ENCODE data around the gene ADGRF4.

Gene ADGRF4

GRCh38 chr6:47752801-47753200, 54.4 kb downstream of the ADGRF4 start:
- DNase-seq, result no peak
- Histone ChIP-seq H3K4me3 (ENCODE audit: low read length) (no peak overlapping the region), H2BK15ac (replicated peaks; ENCODE audit: low read depth) (no peak overlapping the region), H3K27me3 (ENCODE audit: insufficient read depth, low read length, poor library complexity) (no peaks in the 10 kb centered on the region), H3K36me3 (ENCODE audit: control insufficient read depth, insufficient read depth, low read length) (no peaks in the 10 kb centered on the region), H2AK5ac (ENCODE audit: low read length) (no peak overlapping the region), H2BK5ac (ENCODE audit: low read length) (no peak overlapping the region), H3K79me2 (ENCODE audit: control insufficient read depth, insufficient read depth, low read length) (no peaks in the 10 kb centered on the region), H3K9ac (ENCODE audit: low read length) (no peak overlapping the region), H3K79me1 (ENCODE audit: low read length) (no peaks in the 10 kb centered on the region), H3K4me1 (ENCODE audit: control insufficient read depth, low read depth, low read length) (no peaks in the 10 kb centered on the region), H3K27ac (ENCODE audit: low read depth, low read length) (no peak overlapping the region), H3K23ac (ENCODE audit: low read length) (no peak overlapping the region), H3K56ac (ENCODE audit: low read length) (no peak overlapping the region), H4K8ac (ENCODE audit: low read depth, low read length) (no peak overlapping the region), H3K4ac (ENCODE audit: low read depth, low read length) (no peak overlapping the region), H2BK120ac (ENCODE audit: low read depth, low read length) (no peak overlapping the region), H3K18ac (ENCODE audit: low read length) (no peak overlapping the region), H4K5ac (ENCODE audit: low read length) (no peak overlapping the region), H3K4me2 (ENCODE audit: low read length) (no peak overlapping the region)
- no CpG with 5 or more reads among the region's 1 CpG for WGBS (ENCODE audit: extremely low coverage, insufficient coverage, low lambda C conversion rate)

GRCh38 chr6:47759364-47759763, 61.0 kb downstream of the ADGRF4 start:
- H3K79me1 ChIP-seq (ENCODE audit: low read length), result no peaks in the 10 kb centered on the region
- H3K27ac ChIP-seq (ENCODE audit: low read depth, low read length), result no peak overlapping the region
- no CpG with 5 or more reads among the region's 1 CpG for WGBS (ENCODE audit: extremely low coverage, insufficient coverage, low lambda C conversion rate)
- H3K79me2 ChIP-seq (ENCODE audit: control insufficient read depth, insufficient read depth, low read length), result no peaks in the 10 kb centered on the region
- H4K5ac ChIP-seq (ENCODE audit: low read length), result no peak overlapping the region
- H3K18ac ChIP-seq (ENCODE audit: low read length), result no peak overlapping the region
- no peak overlapping the region for H2AK5ac ChIP-seq (ENCODE audit: low read length)
- H3K4me3 ChIP-seq (ENCODE audit: low read length), result no peak overlapping the region
- DNase-seq, result no peak
- H3K4ac ChIP-seq (ENCODE audit: low read depth, low read length), result no peak overlapping the region
- H2BK120ac ChIP-seq (ENCODE audit: low read depth, low read length), result no peak overlapping the region
- no peak overlapping the region for H3K23ac ChIP-seq (ENCODE audit: low read length)
- no peak overlapping the region for H2BK5ac ChIP-seq (ENCODE audit: low read length)
- H3K36me3 ChIP-seq (ENCODE audit: control insufficient read depth, insufficient read depth, low read length), result no peaks in the 10 kb centered on the region
- H3K27me3 ChIP-seq (ENCODE audit: insufficient read depth, low read length, poor library complexity), result no peaks in the 10 kb centered on the region
- no peaks in the 10 kb centered on the region for H3K4me1 ChIP-seq (ENCODE audit: control insufficient read depth, low read depth, low read length)
- H4K8ac ChIP-seq (ENCODE audit: low read depth, low read length), result no peak overlapping the region
- no peak overlapping the region for H3K9ac ChIP-seq (ENCODE audit: low read length)
- H3K4me2 ChIP-seq (ENCODE audit: low read length), result no peak overlapping the region
- H3K56ac ChIP-seq (ENCODE audit: low read length), result no peak overlapping the region
- H2BK15ac ChIP-seq (replicated peaks; ENCODE audit: low read depth), result no peak overlapping the region

GRCh38 chr6:47762502-47762901, 64.1 kb downstream of the ADGRF4 start:
- Histone ChIP-seq H3K4ac (ENCODE audit: low read depth, low read length) (no peak overlapping the region), H2BK5ac (ENCODE audit: low read length) (no peak overlapping the region), H3K23ac (ENCODE audit: low read length) (no peak overlapping the region), H3K4me1 (ENCODE audit: control insufficient read depth, low read depth, low read length) (no peaks in the 10 kb centered on the region), H2BK120ac (ENCODE audit: low read depth, low read length) (no peak overlapping the region), H3K4me3 (ENCODE audit: low read length) (no peak overlapping the region), H2BK15ac (replicated peaks; ENCODE audit: low read depth) (no peak overlapping the region), H3K36me3 (ENCODE audit: control insufficient read depth, insufficient read depth, low read length) (no peaks in the 10 kb centered on the region), H3K4me2 (ENCODE audit: low read length) (no peak overlapping the region), H3K18ac (ENCODE audit: low read length) (no peak overlapping the region), H3K9ac (ENCODE audit: low read length) (no peak overlapping the region), H3K79me1 (ENCODE audit: low read length) (no peaks in the 10 kb centered on the region), H3K79me2 (ENCODE audit: control insufficient read depth, insufficient read depth, low read length) (no peaks in the 10 kb centered on the region), H3K56ac (ENCODE audit: low read length) (no peak overlapping the region), H2AK5ac (ENCODE audit: low read length) (no peak overlapping the region), H3K27me3 (ENCODE audit: insufficient read depth, low read length, poor library complexity) (no peaks in the 10 kb centered on the region), H4K8ac (ENCODE audit: low read depth, low read length) (no peak overlapping the region), H3K27ac (ENCODE audit: low read depth, low read length) (no peak overlapping the region), H4K5ac (ENCODE audit: low read length) (no peak overlapping the region)
- WGBS (ENCODE audit: extremely low coverage, insufficient coverage, low lambda C conversion rate), result no CpG with 5 or more reads among the region's 3 CpGs
- DNase-seq, result no peak

GRCh38 chr6:47766445-47766844, 68.1 kb downstream of the ADGRF4 start:
- no peak overlapping the region for H3K9ac ChIP-seq (ENCODE audit: low read length)
- no peak overlapping the region for H4K5ac ChIP-seq (ENCODE audit: low read length)
- no peak overlapping the region for H3K23ac ChIP-seq (ENCODE audit: low read length)
- no peak overlapping the region for H3K4me2 ChIP-seq (ENCODE audit: low read length)
- DNase-seq, result no peak
- H3K27me3 ChIP-seq (ENCODE audit: insufficient read depth, low read length, poor library complexity), result no peaks in the 10 kb centered on the region
- no peaks in the 10 kb centered on the region for H3K4me1 ChIP-seq (ENCODE audit: control insufficient read depth, low read depth, low read length)
- no peak overlapping the region for H2BK5ac ChIP-seq (ENCODE audit: low read length)
- no CpG with 5 or more reads among the region's 3 CpGs for WGBS (ENCODE audit: extremely low coverage, insufficient coverage, low lambda C conversion rate)
- no peak overlapping the region for H4K8ac ChIP-seq (ENCODE audit: low read depth, low read length)
- no peaks in the 10 kb centered on the region for H3K79me2 ChIP-seq (ENCODE audit: control insufficient read depth, insufficient read depth, low read length)
- no peaks in the 10 kb centered on the region for H3K79me1 ChIP-seq (ENCODE audit: low read length)
- no peak overlapping the region for H2BK15ac ChIP-seq (replicated peaks; ENCODE audit: low read depth)
- no peak overlapping the region for H3K4ac ChIP-seq (ENCODE audit: low read depth, low read length)
- no peaks in the 10 kb centered on the region for H3K36me3 ChIP-seq (ENCODE audit: control insufficient read depth, insufficient read depth, low read length)
- H3K27ac ChIP-seq (ENCODE audit: low read depth, low read length), result no peak overlapping the region
- H3K56ac ChIP-seq (ENCODE audit: low read length), result no peak overlapping the region
- H3K4me3 ChIP-seq (ENCODE audit: low read length), result no peak overlapping the region
- H3K18ac ChIP-seq (ENCODE audit: low read length), result no peak overlapping the region
- no peak overlapping the region for H2BK120ac ChIP-seq (ENCODE audit: low read depth, low read length)
- H2AK5ac ChIP-seq (ENCODE audit: low read length), result no peak overlapping the region

GRCh38 chr6:47767102-47767501, 68.7 kb downstream of the ADGRF4 start:
- Histone ChIP-seq H3K4me1 (ENCODE audit: control insufficient read depth, low read depth, low read length) (no peaks in the 10 kb centered on the region), H3K4me2 (ENCODE audit: low read length) (no peak overlapping the region), H2BK120ac (ENCODE audit: low read depth, low read length) (no peak overlapping the region), H3K4ac (ENCODE audit: low read depth, low read length) (no peak overlapping the region), H2BK15ac (replicated peaks; ENCODE audit: low read depth) (no peak overlapping the region), H3K27ac (ENCODE audit: low read depth, low read length) (no peak overlapping the region), H2AK5ac (ENCODE audit: low read length) (no peak overlapping the region), H3K4me3 (ENCODE audit: low read length) (no peak overlapping the region), H3K79me1 (ENCODE audit: low read length) (no peaks in the 10 kb centered on the region), H4K5ac (ENCODE audit: low read length) (no peak overlapping the region), H2BK5ac (ENCODE audit: low read length) (no peak overlapping the region), H4K8ac (ENCODE audit: low read depth, low read length) (no peak overlapping the region), H3K56ac (ENCODE audit: low read length) (no peak overlapping the region), H3K18ac (ENCODE audit: low read length) (no peak overlapping the region), H3K27me3 (ENCODE audit: insufficient read depth, low read length, poor library complexity) (no peaks in the 10 kb centered on the region), H3K23ac (ENCODE audit: low read length) (no peak overlapping the region), H3K9ac (ENCODE audit: low read length) (no peak overlapping the region), H3K79me2 (ENCODE audit: control insufficient read depth, insufficient read depth, low read length) (no peaks in the 10 kb centered on the region), H3K36me3 (ENCODE audit: control insufficient read depth, insufficient read depth, low read length) (no peaks in the 10 kb centered on the region)
- no peak for DNase-seq
- no CpG with 5 or more reads among the region's 1 CpG for WGBS (ENCODE audit: extremely low coverage, insufficient coverage, low lambda C conversion rate)

- Histone ChIP-seq H3K4me1 (ENCODE audit: control insufficient read depth, low read depth, low read length) (no peaks in the 10 kb centered on the region), H3K56ac (ENCODE audit: low read length) (no peak overlapping the region), H3K18ac (ENCODE audit: low read length) (no peak overlapping the region)
Measured at GRCh38 chr6:47769982-47770381, 71.6 kb downstream of the ADGRF4 start.

More at GRCh38 chr6:47769982-47770381, 71.6 kb downstream of the ADGRF4 start:
- Histone ChIP-seq H2BK120ac (ENCODE audit: low read depth, low read length) (no peak overlapping the region), H3K79me2 (ENCODE audit: control insufficient read depth, insufficient read depth, low read length) (no peaks in the 10 kb centered on the region), H2BK5ac (ENCODE audit: low read length) (no peak overlapping the region), H3K36me3 (ENCODE audit: control insufficient read depth, insufficient read depth, low read length) (no peaks in the 10 kb centered on the region), H4K8ac (ENCODE audit: low read depth, low read length) (no peak overlapping the region), H2BK15ac (replicated peaks; ENCODE audit: low read depth) (no peak overlapping the region), H3K4me3 (ENCODE audit: low read length) (no peak overlapping the region), H3K9ac (ENCODE audit: low read length) (no peak overlapping the region), H3K4ac (ENCODE audit: low read depth, low read length) (no peak overlapping the region), H3K23ac (ENCODE audit: low read length) (no peak overlapping the region), H3K27ac (ENCODE audit: low read depth, low read length) (no peak overlapping the region), H3K27me3 (ENCODE audit: insufficient read depth, low read length, poor library complexity) (no peaks in the 10 kb centered on the region), H2AK5ac (ENCODE audit: low read length) (no peak overlapping the region), H3K79me1 (ENCODE audit: low read length) (no peaks in the 10 kb centered on the region), H4K5ac (ENCODE audit: low read length) (no peak overlapping the region), H3K4me2 (ENCODE audit: low read length) (no peak overlapping the region)
- DNase-seq, result no peak

All from mesendoderm (in vitro differentiated cells).